BJ (cell line): Measurements from ENCODE around the gene SNX32. TPM values are rescaled to one million over a fixed set of nuclear protein-coding genes. Genes with fewer than 3 reads are reported as not detected.

Experiments
- CTCF ChIA-PET: fragments of 350-600 bp; formaldehyde crosslinking; extraction: SDS; loops from one replicate; lab custom pipeline; 2021; ENCODE audit warnings: antibody characterized with exemption, inconsistent platforms; lab: Yijun Ruan, JAX
- POLR2A ChIA-PET: fragments of 300-600 bp; sonication (Branson Sonifier 250); formaldehyde crosslinking; extraction: SDS; loops from one replicate; lab custom pipeline; 2021; ENCODE audit warnings: antibody characterized with exemption; lab: Charles Lee
- DNase-seq: peaks from one replicate; pipeline ENCODE4 v3.0.0-alpha.2; 2011; ENCODE audit warnings: low read depth
- H3K27me3 ChIP-seq: 2 replicates; pipeline ENCODE4 v1.6.0; 2011; ENCODE audit warnings: low read length; ENCODE audit not compliant: control insufficient read depth, insufficient read depth
- H3K36me3 ChIP-seq: 2 replicates; pipeline ENCODE4 v1.5.1; 2011; ENCODE audit warnings: low read length; ENCODE audit not compliant: control insufficient read depth, insufficient read depth
- H3K4me3 ChIP-seq: 2 replicates; pipeline ENCODE4 v1.5.1; 2011; ENCODE audit warnings: low read depth, mild to moderate bottlenecking, control low read depth, low read length
- polyA plus RNA-seq: library from polyadenylated mRNA; depleted of rRNA; stranded (reverse); fragments of >200 nt; gene quantifications from 2 replicates; pipeline ENCODE4 v1.2.3, GENCODE V29; 2011; rRNA removed
- TF ChIP-seq, protein P1 (sequence below): IDR thresholded peaks from 2 replicates; pipeline ENCODE4 v1.5.1; 2011; ENCODE audit warnings: low read depth, mild to moderate bottlenecking, control low read depth, inconsistent platforms, low read length, moderate library complexity; ENCODE audit not compliant: insufficient read depth

SNX32 gene
- polyA plus RNA-seq, 1 experiment = 0.13 TPM

DNA sequence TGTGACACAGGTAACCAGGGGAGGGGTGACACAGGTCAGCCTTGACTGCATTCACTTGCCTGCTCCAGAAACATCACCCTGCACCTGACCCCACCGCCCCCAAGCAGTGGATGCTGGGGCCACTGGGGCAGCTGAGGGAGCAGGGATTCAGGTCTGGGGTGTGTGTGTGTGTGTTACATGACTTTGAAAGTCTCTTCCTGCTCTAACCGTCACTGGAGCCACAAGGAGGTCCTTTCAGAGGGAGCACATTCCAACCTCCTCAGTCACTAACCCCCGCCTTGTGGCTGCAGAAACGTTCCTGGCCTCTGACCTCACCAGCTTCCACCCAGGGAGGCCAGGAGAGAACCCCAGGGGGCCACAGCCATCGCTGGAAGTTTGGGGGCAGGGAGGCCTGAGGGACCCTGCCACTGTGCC is 69.3 kb downstream of the SNX32 start:
- TF ChIP-seq, protein P1, sequence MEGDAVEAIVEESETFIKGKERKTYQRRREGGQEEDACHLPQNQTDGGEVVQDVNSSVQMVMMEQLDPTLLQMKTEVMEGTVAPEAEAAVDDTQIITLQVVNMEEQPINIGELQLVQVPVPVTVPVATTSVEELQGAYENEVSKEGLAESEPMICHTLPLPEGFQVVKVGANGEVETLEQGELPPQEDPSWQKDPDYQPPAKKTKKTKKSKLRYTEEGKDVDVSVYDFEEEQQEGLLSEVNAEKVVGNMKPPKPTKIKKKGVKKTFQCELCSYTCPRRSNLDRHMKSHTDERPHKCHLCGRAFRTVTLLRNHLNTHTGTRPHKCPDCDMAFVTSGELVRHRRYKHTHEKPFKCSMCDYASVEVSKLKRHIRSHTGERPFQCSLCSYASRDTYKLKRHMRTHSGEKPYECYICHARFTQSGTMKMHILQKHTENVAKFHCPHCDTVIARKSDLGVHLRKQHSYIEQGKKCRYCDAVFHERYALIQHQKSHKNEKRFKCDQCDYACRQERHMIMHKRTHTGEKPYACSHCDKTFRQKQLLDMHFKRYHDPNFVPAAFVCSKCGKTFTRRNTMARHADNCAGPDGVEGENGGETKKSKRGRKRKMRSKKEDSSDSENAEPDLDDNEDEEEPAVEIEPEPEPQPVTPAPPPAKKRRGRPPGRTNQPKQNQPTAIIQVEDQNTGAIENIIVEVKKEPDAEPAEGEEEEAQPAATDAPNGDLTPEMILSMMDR = no peak
- H3K27me3 ChIP-seq = no peaks in the 10 kb centered on the region
- POLR2A ChIA-PET = interaction anchor here (2.2 kb wide), 1 partner anchor 12 kb away, joined by 5 read pairs; no protein-coding TSS in a partner anchor
- H3K36me3 ChIP-seq = no peaks in the 10 kb centered on the region
- no peak overlapping the region for H3K4me3 ChIP-seq
- CTCF ChIA-PET = interaction anchor here (0.6 to 11.3 kb wide), 4 partner anchors 10 to 16 kb away, joined by 3 to 130 read pairs (median 3); partner anchors contain the start of genes CCDC85B and FIBP
- peak; percentile 68 for DNase-seq

Other genes with a start within 250 kb of the SNX32 start
- gene KCNK7, start 238.2 kb upstream of the SNX32 start, polyA plus RNA-seq = 0.06 and 0.07 TPM in 2 replicates
- gene MAP3K11, start 219.7 kb upstream of the SNX32 start, polyA plus RNA-seq = 11.7 and 18.1 TPM in 2 replicates
- 9.8 and 19.7 TPM in 2 replicates for gene PCNX3, start 218.2 kb upstream of the SNX32 start, polyA plus RNA-seq
- 13.4 and 21.6 TPM in 2 replicates for gene SIPA1, start 195.9 kb upstream of the SNX32 start, polyA plus RNA-seq
- gene RELA, start 171.0 kb upstream of the SNX32 start, polyA plus RNA-seq = 27.6 and 46.2 TPM in 2 replicates
- gene KAT5, start 121.7 kb upstream of the SNX32 start, polyA plus RNA-seq = 31.4 and 50.9 TPM in 2 replicates
- gene RNASEH2C, start 113.2 kb upstream of the SNX32 start, polyA plus RNA-seq = 28.0 and 33.9 TPM in 2 replicates
- 4.6 and 7.5 TPM in 2 replicates for gene AP5B1, start 53.0 kb upstream of the SNX32 start, polyA plus RNA-seq
- gene OVOL1, start 46.9 kb upstream of the SNX32 start, polyA plus RNA-seq = not detected in 2 replicates
- 1,912 and 2,736 TPM in 2 replicates for gene CFL1, start 24.2 kb downstream of the SNX32 start, polyA plus RNA-seq
- 31.1 and 63.8 TPM in 2 replicates for gene MUS81, start 26.5 kb downstream of the SNX32 start, polyA plus RNA-seq
- 258 and 497 TPM in 2 replicates for gene EFEMP2, start 38.8 kb downstream of the SNX32 start, polyA plus RNA-seq
- gene CTSW, start 45.9 kb downstream of the SNX32 start, polyA plus RNA-seq = 0.15 and 0.21 TPM in 2 replicates
- gene FIBP, start 54.5 kb downstream of the SNX32 start, polyA plus RNA-seq = 136 and 199 TPM in 2 replicates
- 23.7 and 33.4 TPM in 2 replicates for gene CCDC85B, start 56.7 kb downstream of the SNX32 start, polyA plus RNA-seq
- 8.2 and 10.3 TPM in 2 replicates for gene FOSL1, start 66.4 kb downstream of the SNX32 start, polyA plus RNA-seq
- gene C11orf68, start 85.1 kb downstream of the SNX32 start, polyA plus RNA-seq = 49.8 and 81.9 TPM in 2 replicates
- 137 and 141 TPM in 2 replicates for gene DRAP1, start 85.5 kb downstream of the SNX32 start, polyA plus RNA-seq
- gene TSGA10IP, start 111.5 kb downstream of the SNX32 start, polyA plus RNA-seq = not detected in 2 replicates
- gene SART1, start 127.8 kb downstream of the SNX32 start, polyA plus RNA-seq = 12.0 and 13.2 TPM in 2 replicates
- gene EIF1AD, start 168.2 kb downstream of the SNX32 start, polyA plus RNA-seq = 24.0 and 27.7 TPM in 2 replicates
- 210 and 223 TPM in 2 replicates for gene BANF1, start 168.5 kb downstream of the SNX32 start, polyA plus RNA-seq
- gene CST6, start 178.0 kb downstream of the SNX32 start, polyA plus RNA-seq = 4.8 and 5.9 TPM in 2 replicates
- gene CATSPER1, start 192.5 kb downstream of the SNX32 start, polyA plus RNA-seq = 0.56 and 0.69 TPM in 2 replicates
- gene GAL3ST3, start 215.2 kb downstream of the SNX32 start, polyA plus RNA-seq = not detected in 2 replicates
- gene SF3B2, start 218.4 kb downstream of the SNX32 start, polyA plus RNA-seq = 70.3 and 82.7 TPM in 2 replicates
- gene PACS1, start 236.3 kb downstream of the SNX32 start, polyA plus RNA-seq = 34.3 and 35.8 TPM in 2 replicates